HG02678 (cell line): ENCODE measurements around the gene AGBL4.
"Not testable (repeated sequence)": the region's sequence is repeated elsewhere in the genome, so short reads cannot be mapped to it uniquely, and the experiment has no call there.

Source experiments
- ATAC-seq: cut with Tn5 transposase; IDR thresholded peaks from one replicate; pipeline ENCODE4 v1.9.1; 2021; ENCODE audit warnings: mild to moderate bottlenecking, moderate library complexity; ENCODE audit not compliant: unreplicated experiment

Gene AGBL4

GRCh38 chr1:50023292-50024159 is at the start of gene AGBL4:
Gene AGBL4 (minus strand): TSS chr1:50023954.
- no peak for ATAC-seq

- ATAC-seq, result no peak
Observed at GRCh38 chr1:50066806-50067205, 43.1 kb upstream of the AGBL4 start.

GRCh38 chr1:50060279-50060678 is 36.5 kb upstream of the AGBL4 start:
- ATAC-seq, result no peak

- ATAC-seq, result no peak
Observed at GRCh38 chr1:50048791-50049190, 25.0 kb upstream of the AGBL4 start.

GRCh38 chr1:50047916-50048694 is 24.4 kb upstream of the AGBL4 start:
- no peak for ATAC-seq

- ATAC-seq, result no peak
Observed at GRCh38 chr1:50038237-50038809, 14.6 kb upstream of the AGBL4 start.

GRCh38 chr1:50027794-50028193 is 4.0 kb upstream of the AGBL4 start:
- ATAC-seq, result no peak

GRCh38 chr1:49995734-49996133 is 28.0 kb downstream of the AGBL4 start:
- ATAC-seq, result no peak

GRCh38 chr1:49971088-49971487 is 52.7 kb downstream of the AGBL4 start:
- no peak for ATAC-seq

- no peak for ATAC-seq
Observed at GRCh38 chr1:49951385-49951784, 72.4 kb downstream of the AGBL4 start.

GRCh38 chr1:49915301-49915700 is 108.5 kb downstream of the AGBL4 start:
- ATAC-seq, result not testable (repeated sequence)

- ATAC-seq, result no peak
Observed at GRCh38 chr1:49906365-49906764, 117.4 kb downstream of the AGBL4 start.

- ATAC-seq, result no peak
Observed at GRCh38 chr1:49864581-49864980, 159.2 kb downstream of the AGBL4 start.

- no peak for ATAC-seq
Observed at GRCh38 chr1:49854741-49855140, 169.0 kb downstream of the AGBL4 start.

- ATAC-seq, result no peak
Observed at GRCh38 chr1:49842596-49842995, 181.2 kb downstream of the AGBL4 start.

GRCh38 chr1:49841767-49842166 is 182.0 kb downstream of the AGBL4 start:
- ATAC-seq, result no peak

- no peak for ATAC-seq
Observed at GRCh38 chr1:49824261-49824660, 199.5 kb downstream of the AGBL4 start.

GRCh38 chr1:49817681-49818080 is 206.1 kb downstream of the AGBL4 start:
- ATAC-seq, result no peak

GRCh38 chr1:49787013-49787412 is 236.7 kb downstream of the AGBL4 start:
- not testable (repeated sequence) for ATAC-seq

GRCh38 chr1:49765034-49765433 is 258.7 kb downstream of the AGBL4 start:
- no peak for ATAC-seq

- not testable (repeated sequence) for ATAC-seq
Observed at GRCh38 chr1:49738118-49738517, 285.6 kb downstream of the AGBL4 start.

GRCh38 chr1:49728377-49728776 is 295.4 kb downstream of the AGBL4 start:
- ATAC-seq, result no peak
